GM12878 (cell line): Measurements from ENCODE around the gene SENP6. TPM values are rescaled to one million over a fixed set of nuclear protein-coding genes. Genes with fewer than 3 reads are reported as not detected.

Experiments used
- ATAC-seq: fragments of 200-7000 bp; cut with Tn5 transposase; 3 replicates; pipeline ENCODE4 v1.9.1; 2020; ENCODE audit warnings: mild to moderate bottlenecking, moderate library complexity
- BruUV-seq: library from RNA; stranded (reverse); fragments of 400-500 nt; replicated peaks from 2 replicates; lab custom pipeline; 2021; lab: Mats Ljungman, UMichigan
- CTCF ChIA-PET: fragments of 300-600 bp; sonication (Branson Sonifier 250); formaldehyde crosslinking; extraction: SDS; loops from one replicate; lab custom pipeline; 2021; ENCODE audit warnings: inconsistent platforms; lab: Yijun Ruan, JAX
- POLR2A ChIA-PET: fragments of 350-600 bp; formaldehyde crosslinking; extraction: SDS; loops from one replicate; lab custom pipeline; 2021; ENCODE audit warnings: inconsistent platforms; lab: Charles Lee
- RAD21 ChIA-PET: fragments of 300-600 bp; sonication (Branson Sonifier 250); formaldehyde crosslinking; loops from one replicate; lab custom pipeline; 2023; ENCODE audit warnings: antibody characterized with exemption; ENCODE audit not compliant: unreplicated experiment; lab: Charles Lee
- SMC1A ChIA-PET: fragments of 300-600 bp; sonication (Branson Sonifier 250); formaldehyde crosslinking; loops from one replicate; lab custom pipeline; 2023; ENCODE audit not compliant: unreplicated experiment, uncharacterized antibody; lab: Charles Lee
- DNase-seq: peaks from one replicate; pipeline ENCODE4 v3.0.0-alpha.2; 2011; ENCODE audit warnings: low read depth, low spot score
- FAIRE-seq: peaks from 3 replicates; lab custom pipeline; 2011; peaks lifted over from hg19 to GRCh38; lab: Jason Lieb, UNC
- H2AFZ ChIP-seq: 2 replicates; pipeline ENCODE4 v1.6.0; 2011; ENCODE audit warnings: low read depth, low read length, control low read depth; ENCODE audit not compliant: control insufficient read depth
- H3K27ac ChIP-seq: 2 replicates; pipeline ENCODE4 v1.5.1; 2011; ENCODE audit warnings: control low read depth; ENCODE audit not compliant: control insufficient read depth, insufficient read depth
- H3K27me3 ChIP-seq, 2 experiments: replicated peaks in 1 of 2; 2 replicates each; pipeline versions ENCODE4 v1.6.0 to v1.6.1; 2011; ENCODE audit warnings: low read length in 1 of 2; ENCODE audit not compliant: control insufficient read depth in 2 of 2, insufficient read depth in 2 of 2
- H3K36me3 ChIP-seq, 2 experiments: 2 replicates each; pipeline ENCODE4 v1.5.1; 2011; ENCODE audit warnings: low read length in 1 of 2; ENCODE audit not compliant: control insufficient read depth in 2 of 2, insufficient read depth in 2 of 2
- H3K4me1 ChIP-seq: 2 replicates; pipeline ENCODE4 v1.6.1; 2011; ENCODE audit warnings: mild to moderate bottlenecking, low read length, moderate library complexity, mixed read lengths; ENCODE audit not compliant: control insufficient read depth, insufficient read depth
- H3K4me2 ChIP-seq: 2 replicates; pipeline ENCODE4 v1.6.0; 2011; ENCODE audit warnings: control low read depth; ENCODE audit not compliant: control insufficient read depth, insufficient read depth
- H3K4me3 ChIP-seq: fragments of 200-600 bp; sonication (generic); 2 replicates; pipeline ENCODE4 v1.5.1; 2016
- H3K79me2 ChIP-seq: 2 replicates; pipeline ENCODE4 v1.6.0; 2011; ENCODE audit warnings: low read length; ENCODE audit not compliant: control insufficient read depth, insufficient read depth
- H3K9ac ChIP-seq: 2 replicates; pipeline ENCODE4 v1.8.0; 2011; ENCODE audit warnings: low read length, control low read depth, mixed read lengths; ENCODE audit not compliant: control insufficient read depth, insufficient read depth
- H3K9me3 ChIP-seq: replicated peaks from 3 replicates; pipeline ENCODE4 v1.5.1; 2011; ENCODE audit warnings: mild to moderate bottlenecking, low read length; ENCODE audit not compliant: control insufficient read depth, insufficient read depth
- H4K20me1 ChIP-seq: 2 replicates; pipeline ENCODE4 v1.6.0; 2011; ENCODE audit not compliant: control insufficient read depth, insufficient read depth
- CHD2 ChIP-seq: IDR thresholded peaks from 2 replicates; pipeline ENCODE4 v1.6.1; 2011; ENCODE audit warnings: low read depth, low read length, improper control_type of control experiment, borderline replicate concordance
- SUZ12 ChIP-seq: fragments of 200-600 bp; sonication (generic); IDR thresholded peaks from one replicate; pipeline ENCODE4 v1.6.1; 2018; ENCODE audit warnings: antibody characterized with exemption, mild to moderate bottlenecking; ENCODE audit not compliant: unreplicated experiment
- USF2 ChIP-seq: IDR thresholded peaks from 2 replicates; pipeline ENCODE4 v1.6.1; 2011; ENCODE audit warnings: low read depth, low read length, improper control_type of control experiment, borderline replicate concordance
- ZBTB33 ChIP-seq: fragments of 450-650 bp; IDR thresholded peaks from 2 replicates; pipeline ENCODE4 v1.6.1; 2017; ENCODE audit warnings: mild to moderate bottlenecking
- WGBS: methylation state at CpG from one replicate; pipeline ENCODE4 v1.1.6; 2016; ENCODE audit warnings: low lambda C conversion rate; ENCODE audit not compliant: insufficient replicate concordance, insufficient coverage; ENCODE audit errors: missing lambda C conversion rate; 5-methylcytosine and 5-hydroxymethylcytosine counted together
- in situ Hi-C: fragments of 300-500 bp; cut with MboI; formaldehyde crosslinking; loops from 9 replicates; pipeline ENCODE4 v1.14.3; 2018; ENCODE audit warnings: mixed read lengths
- intact Hi-C: fragments of 100-400 bp; cut with micrococcal nuclease; formaldehyde crosslinking; loops from one replicate; pipeline ENCODE4 v1.14.2; 2022; ENCODE audit not compliant: unreplicated experiment
- polyA plus RNA-seq, 11 experiments: library from polyadenylated mRNA; depleted of rRNA in 4 of 11; unstranded in 6 of 11; stranded (reverse) in 5 of 11; fragments of >200 nt; fragmentation: Nextera tagmentation in 4 of 11; fragmentation: Illumina TruSeq in 1 of 11; extraction: Ambion mirVana in 4 of 11; extraction: Trizol in 1 of 11; gene quantifications; 1 replicate in 1 of 11; 2 replicates in 10 of 11; pipeline versions ENCODE4 v1.2.1 to v1.2.3, GENCODE V29; 2011 to 2016; ENCODE audit warnings: inconsistent platforms in 2 of 11, missing spikeins in 2 of 11, low read depth in 1 of 11
- total RNA-seq, 4 experiments: library from RNA; depleted of rRNA in 3 of 4; stranded (reverse); fragments of >200 nt in 3 of 4; fragmentation: Illumina TruSeq in 1 of 4; extraction: Trizol in 1 of 4; gene quantifications; 2 replicates each; pipeline versions ENCODE4 v1.2.1 to v1.2.3, GENCODE V29; 2013 to 2021

Gene SENP6
- total and polyA plus RNA-seq, 10 of the 15 experiments (the other 5 are each of a cell fraction or from before 2014, with no cell fraction given), result 10.7 to 70.0 (median 42.3) TPM

GRCh38 chr6:75557068-75557467 lies 44.6 kb upstream of the SENP6 start:
- FAIRE-seq, result no peak
- RAD21 ChIA-PET, result no interaction called here

More at GRCh38 chr6:75557068-75557467, 44.6 kb upstream of the SENP6 start:
- no peak for ATAC-seq
- no peaks in the 10 kb centered on the region for H3K36me3 ChIP-seq
- H3K4me3 ChIP-seq, result no peak overlapping the region
- in situ Hi-C loops, result no loop called here
- no peaks in the 10 kb centered on the region for H3K79me2 ChIP-seq
- 82% methylated on average over 1 of the region's 1 CpG for WGBS
- TF ChIP-seq USF2, result no peak
- no peak for TF ChIP-seq ZBTB33
- no peak for TF ChIP-seq SUZ12
- no peak for TF ChIP-seq CHD2
- TF ChIP-seq, all 136 proteins: peak for 0
- Histone ChIP-seq H2AFZ (no peak overlapping the region), H3K27me3 (no peaks in the 10 kb centered on the region), H3K9ac (no peak overlapping the region), H3K9me3 (no peaks in the 10 kb centered on the region; the same call in 2 of the 3 replicates), H4K20me1 (no peaks in the 10 kb centered on the region), H3K4me2 (no peak overlapping the region), H3K27ac (no peak overlapping the region), H3K4me1 (no peaks in the 10 kb centered on the region)
- SMC1A ChIA-PET, result interaction anchor here (1.8 kb wide), 1 partner anchor 16 kb away, joined by 5 read pairs; no protein-coding TSS in a partner anchor
- CTCF ChIA-PET, result interaction anchor here (1.0 to 1.1 kb wide), 2 partner anchors 10 to 33 kb away, joined by 3 to 5 read pairs; no protein-coding TSS in a partner anchor
- POLR2A ChIA-PET, result no interaction called here
- DNase-seq, result no peak
- BruUV-seq, result no TSS peak
- intact Hi-C loops, result no loop called here
